Measurements from ENCODE around the gene DAAM1.

Gene DAAM1

GRCh38 chr14:59333668-59334067, 145.2 kb downstream of the DAAM1 start:
- no peak for FAIRE-seq
- no peak for DNase-seq (ENCODE audit: insufficient read length, low spot score)

DNA sequence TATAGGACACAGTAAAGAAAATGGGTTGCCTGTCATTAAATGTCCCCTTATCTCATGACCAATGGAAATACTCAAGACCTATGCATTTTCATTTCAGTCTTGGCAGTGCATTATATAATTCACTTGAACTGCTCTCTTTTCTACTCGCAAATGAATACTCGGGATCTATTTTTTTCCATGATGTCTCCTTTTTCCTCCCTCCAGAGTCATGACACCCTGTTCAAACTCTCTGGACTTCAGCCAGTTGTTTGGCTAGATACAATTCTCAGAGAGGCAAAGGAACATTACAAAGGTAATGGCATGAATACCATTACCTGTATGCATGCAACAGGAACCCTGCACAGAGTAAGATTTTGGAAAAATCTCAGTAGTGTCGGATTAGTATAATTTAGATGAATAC, 145.8 kb downstream of the DAAM1 start:
- FAIRE-seq (no peak), DNase-seq (ENCODE audit: insufficient read length, low spot score) (no peak)

GRCh38 chr14:59336098-59336497, 147.6 kb downstream of the DAAM1 start:
- DNase-seq (ENCODE audit: insufficient read length, low spot score) (no peak), FAIRE-seq (no peak)

DNA sequence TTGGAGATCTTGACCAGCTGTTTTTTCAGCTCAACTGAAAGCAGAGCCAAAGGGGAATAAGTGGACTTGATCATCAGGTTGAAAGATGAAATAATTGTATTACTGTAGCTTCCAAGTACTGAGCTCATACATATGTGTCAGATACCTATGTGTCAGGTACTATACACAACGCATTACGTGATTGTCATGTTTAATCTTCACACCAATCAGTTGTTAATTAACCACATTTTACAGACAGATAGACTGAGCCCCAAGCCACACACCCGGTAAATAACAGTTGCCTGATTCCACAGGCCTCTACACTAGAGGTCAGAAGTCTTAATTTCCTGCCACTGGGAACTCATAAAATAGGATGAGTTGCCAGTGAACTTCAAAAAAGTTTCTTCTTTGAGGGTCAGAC, 148.2 kb downstream of the DAAM1 start:
- DNase-seq (ENCODE audit: insufficient read length, low spot score), result no peak
- no peak for FAIRE-seq

GRCh38 chr14:59337141-59337611, 148.7 kb downstream of the DAAM1 start:
- FAIRE-seq, result no peak

GRCh38 chr14:59338761-59339160, 150.3 kb downstream of the DAAM1 start:
- FAIRE-seq (no peak), DNase-seq (ENCODE audit: insufficient read length, low spot score) (no peak)

More at GRCh38 chr14:59337141-59337611, 148.7 kb downstream of the DAAM1 start:
- no peak for DNase-seq (ENCODE audit: insufficient read length, low spot score)

GRCh38 chr14:59339524-59340330, 151.3 kb downstream of the DAAM1 start:
- FAIRE-seq, result no peak

GRCh38 chr14:59341858-59342477, 153.5 kb downstream of the DAAM1 start:
- no peak for FAIRE-seq
- no peak for DNase-seq (ENCODE audit: insufficient read length, low spot score)

More at GRCh38 chr14:59339524-59340330, 151.3 kb downstream of the DAAM1 start:
- no peak for DNase-seq (ENCODE audit: insufficient read length, low spot score)

DNA sequence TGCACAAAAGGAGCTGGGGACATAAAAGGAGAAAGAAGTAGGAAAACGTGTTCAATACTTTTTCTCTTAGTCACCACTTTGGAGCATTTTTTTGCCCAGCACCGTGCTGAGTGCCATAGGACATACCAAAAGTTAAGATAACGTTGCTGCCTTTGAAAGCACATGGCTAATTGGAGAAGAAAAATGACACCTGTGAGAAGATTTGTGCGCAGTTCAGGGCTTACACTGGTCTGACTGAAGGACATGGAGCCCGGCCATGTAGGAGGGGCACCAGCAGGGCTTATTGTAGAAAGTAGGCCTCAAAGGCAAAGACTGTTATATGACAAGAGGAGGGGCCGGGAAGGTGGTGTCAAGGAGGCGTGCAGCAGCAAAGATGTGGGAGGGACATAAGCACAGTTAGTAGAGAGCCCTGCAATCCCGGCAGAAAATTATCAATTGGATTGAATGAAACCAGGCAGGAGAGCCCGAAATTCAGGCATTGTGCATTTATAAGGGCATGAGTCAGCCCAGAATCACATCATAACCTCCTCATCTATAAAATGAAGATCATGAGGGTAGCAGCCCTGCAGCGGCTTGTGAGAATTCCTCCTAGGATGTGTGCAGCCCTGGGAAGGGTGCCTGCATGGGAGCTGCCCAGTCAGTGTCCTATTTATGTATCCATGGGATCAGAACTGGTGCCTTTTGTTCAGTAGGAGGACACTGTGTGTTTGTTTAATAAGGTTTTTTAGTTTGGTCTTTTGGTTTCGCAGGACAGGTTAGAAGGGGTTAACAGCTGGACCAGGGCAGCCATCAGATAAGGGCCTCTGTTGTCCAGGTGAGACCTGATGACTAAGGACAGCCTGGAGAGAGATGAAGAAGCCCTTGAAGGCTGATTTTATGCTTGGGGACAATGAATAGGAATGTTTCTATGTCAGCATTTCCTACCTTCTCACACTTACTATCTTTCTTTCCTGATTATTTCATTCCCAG, 154.3 kb downstream of the DAAM1 start:
- FAIRE-seq, result no peak
- DNase-seq (ENCODE audit: insufficient read length, low spot score), result no peak

GRCh38 chr14:59343585-59343984, 155.1 kb downstream of the DAAM1 start:
- FAIRE-seq (no peak), DNase-seq (ENCODE audit: insufficient read length, low spot score) (no peak)

- DNase-seq (ENCODE audit: insufficient read length, low spot score), result no peak
Measured at GRCh38 chr14:59344016-59344415, 155.5 kb downstream of the DAAM1 start.

GRCh38 chr14:59344691-59345455, 156.4 kb downstream of the DAAM1 start:
- FAIRE-seq (no peak), DNase-seq (ENCODE audit: insufficient read length, low spot score) (no peak)

More at GRCh38 chr14:59344016-59344415, 155.5 kb downstream of the DAAM1 start:
- FAIRE-seq, result no peak

GRCh38 chr14:59346329-59346728, 157.9 kb downstream of the DAAM1 start:
- FAIRE-seq, result no peak
- DNase-seq (ENCODE audit: insufficient read length, low spot score), result no peak

GRCh38 chr14:59346796-59347510, 158.5 kb downstream of the DAAM1 start:
- FAIRE-seq, result no peak

DNA sequence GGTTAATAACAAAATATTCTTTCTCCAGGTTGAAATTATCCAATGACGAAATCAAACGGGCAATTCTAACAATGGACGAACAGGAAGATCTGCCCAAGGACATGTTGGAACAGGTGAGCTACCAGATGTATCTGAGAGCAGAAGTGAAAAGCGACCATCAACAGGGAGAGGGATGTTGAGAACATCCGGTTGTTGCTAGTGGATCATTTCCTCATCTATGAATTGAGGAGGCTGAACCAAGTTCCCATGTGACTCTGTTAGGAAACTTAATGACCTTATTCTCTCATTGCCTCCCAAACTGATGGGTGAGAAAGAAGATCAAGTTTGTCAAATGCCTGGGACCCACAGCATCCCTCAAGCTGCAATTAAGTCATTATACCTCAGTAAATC, 159.0 kb downstream of the DAAM1 start:
- DNase-seq (ENCODE audit: insufficient read length, low spot score) (no peak), FAIRE-seq (no peak)

More at GRCh38 chr14:59346796-59347510, 158.5 kb downstream of the DAAM1 start:
- no peak for DNase-seq (ENCODE audit: insufficient read length, low spot score)

DNA sequence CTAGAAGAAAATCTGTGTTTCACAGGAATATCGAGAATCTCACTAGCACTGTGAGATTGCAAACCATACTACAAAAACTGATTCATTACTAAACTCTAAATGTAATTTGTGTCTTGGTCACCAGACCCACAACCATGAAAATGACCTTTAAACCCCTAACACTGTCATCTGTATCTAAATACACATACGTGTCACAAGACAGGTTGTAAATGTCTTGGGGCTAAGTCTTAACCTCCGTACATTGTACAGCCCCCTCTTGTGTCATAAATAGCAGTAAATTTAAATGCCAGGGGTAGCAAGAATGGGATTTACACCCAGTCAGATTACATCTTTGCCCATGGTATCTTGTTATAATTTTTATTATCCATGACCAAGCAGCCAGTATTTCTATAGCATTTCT, 159.4 kb downstream of the DAAM1 start:
- no peak for DNase-seq (ENCODE audit: insufficient read length, low spot score)
- FAIRE-seq, result no peak

DNA sequence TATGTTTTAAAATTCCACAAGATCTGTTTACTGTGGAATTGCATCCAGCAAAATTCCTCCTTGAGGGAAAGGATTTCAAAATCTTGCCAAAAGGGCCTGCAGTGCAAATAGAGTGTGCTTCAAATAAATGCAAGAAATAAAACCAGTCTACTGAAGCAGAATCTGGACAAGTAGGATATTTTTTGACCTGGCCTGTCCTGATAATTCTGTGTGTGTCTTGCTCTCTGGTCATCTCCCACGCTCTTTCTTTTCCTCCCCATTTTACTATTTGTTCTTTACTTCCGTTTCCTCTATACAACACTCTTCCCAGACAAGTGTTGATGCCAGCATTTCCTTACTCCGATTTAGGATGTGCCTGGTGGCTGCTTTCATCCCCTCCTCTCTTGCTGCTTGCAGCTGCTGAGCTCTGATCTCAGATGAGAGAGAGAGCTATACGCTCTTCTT, 160.8 kb downstream of the DAAM1 start:
- DNase-seq (ENCODE audit: insufficient read length, low spot score) (no peak), FAIRE-seq (no peak)

DNA sequence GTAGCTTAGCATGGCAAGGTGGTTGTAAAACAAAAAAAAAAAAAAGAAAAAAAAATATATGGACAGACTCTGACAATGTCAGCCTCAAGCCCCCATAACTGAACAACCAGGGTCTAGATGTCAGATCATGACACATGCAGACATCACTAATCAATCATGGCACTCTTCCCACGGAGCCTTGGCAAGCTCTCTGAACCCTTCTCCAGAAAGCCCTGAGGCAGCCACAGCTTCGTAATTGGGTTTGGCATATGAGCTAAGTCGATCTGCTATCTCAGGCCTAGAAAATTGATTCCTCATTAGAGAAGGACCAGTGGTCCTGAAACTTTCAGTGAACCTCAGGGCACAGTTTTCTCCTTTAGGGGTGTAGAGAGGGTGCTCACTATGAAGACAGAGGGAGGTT, 164.5 kb downstream of the DAAM1 start:
- DNase-seq (ENCODE audit: insufficient read length, low spot score), result no peak

DNA sequence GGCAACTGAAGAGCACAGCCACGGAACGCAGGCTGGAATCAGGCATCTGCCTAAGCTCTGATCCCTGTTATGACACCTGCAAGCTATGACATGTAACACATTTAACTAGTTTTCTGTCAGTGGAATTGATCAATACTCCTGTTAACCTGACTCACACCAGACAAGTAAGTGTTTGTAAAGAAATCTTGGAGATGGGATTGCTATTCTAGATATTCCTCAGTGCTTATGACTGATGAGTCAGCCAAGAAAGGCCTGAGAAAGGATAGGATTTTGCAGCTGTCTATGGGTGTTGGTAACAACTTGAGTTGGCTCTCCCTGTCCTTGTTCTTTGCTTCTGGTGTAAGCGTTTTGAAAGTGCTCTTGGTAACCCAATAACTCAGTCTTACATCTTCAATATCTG, 166.2 kb downstream of the DAAM1 start:
- no peak for DNase-seq (ENCODE audit: insufficient read length, low spot score)
- FAIRE-seq, result no peak

More for the DNA sequence above, 164.5 kb downstream of the DAAM1 start:
- FAIRE-seq, result no peak
